ENCODE results near the gene SEPTIN2. TPM values are rescaled to one million over a fixed set of nuclear protein-coding genes. Genes with fewer than 3 reads are reported as not detected.
A peak's percentile ranks its signal among the peaks of the same experiment; 100 is the strongest.
"Not testable (repeated sequence)": the region's sequence is repeated elsewhere in the genome, so short reads cannot be mapped to it uniquely, and the experiment has no call there.

SEPTIN2 gene
- total RNA-seq, 1 donor from 2014 or later: 302 TPM

- H3K27ac Mint-ChIP-seq (ENCODE audit: unreplicated experiment): no peak overlapping the region
Measured at GRCh38 chr2:241376808-241377207, 61.1 kb downstream of the SEPTIN2 start.

GRCh38 chr2:241378816-241379215, 63.1 kb downstream of the SEPTIN2 start:
- Mint-ChIP-seq H3K27me3 (ENCODE audit: unreplicated experiment) (peaks cover 2% of the 10 kb centered on the region), H3K4me1 (ENCODE audit: low read depth, unreplicated experiment) (peaks cover 13% of the 10 kb centered on the region), H3K4me3 (ENCODE audit: unreplicated experiment) (no peak overlapping the region), H3K9me3 (ENCODE audit: unreplicated experiment) (peaks cover 6% of the 10 kb centered on the region), H3K36me3 (ENCODE audit: unreplicated experiment) (peaks cover 12% of the 10 kb centered on the region), H3K27ac (ENCODE audit: unreplicated experiment) (no peak overlapping the region)
- no peak for TF ChIP-seq CTCF (IDR thresholded peaks at IDR 0.05; ENCODE audit: partially characterized antibody, unreplicated experiment)
- DNase-seq: no peak

More at GRCh38 chr2:241376808-241377207, 61.1 kb downstream of the SEPTIN2 start:
- Mint-ChIP-seq H3K4me3 (ENCODE audit: unreplicated experiment) (no peak overlapping the region), H3K36me3 (ENCODE audit: unreplicated experiment) (peaks cover 6% of the 10 kb centered on the region), H3K27me3 (ENCODE audit: unreplicated experiment) (peaks cover 3% of the 10 kb centered on the region), H3K9me3 (ENCODE audit: unreplicated experiment) (peaks cover 9% of the 10 kb centered on the region), H3K4me1 (ENCODE audit: low read depth, unreplicated experiment) (peaks cover 21% of the 10 kb centered on the region)
- TF ChIP-seq CTCF (IDR thresholded peaks at IDR 0.05; ENCODE audit: partially characterized antibody, unreplicated experiment): no peak
- DNase-seq: no peak

- Mint-ChIP-seq H3K9me3 (ENCODE audit: unreplicated experiment) (peaks cover 6% of the 10 kb centered on the region), H3K27ac (ENCODE audit: unreplicated experiment) (no peak overlapping the region), H3K27me3 (ENCODE audit: unreplicated experiment) (peaks cover 2% of the 10 kb centered on the region), H3K4me1 (ENCODE audit: low read depth, unreplicated experiment) (peaks cover 11% of the 10 kb centered on the region), H3K4me3 (ENCODE audit: unreplicated experiment) (no peak overlapping the region), H3K36me3 (ENCODE audit: unreplicated experiment) (peaks cover 12% of the 10 kb centered on the region)
- no peak for DNase-seq
- TF ChIP-seq CTCF (IDR thresholded peaks at IDR 0.05; ENCODE audit: partially characterized antibody, unreplicated experiment): no peak
Measured at GRCh38 chr2:241379481-241380480, 64.1 kb downstream of the SEPTIN2 start.

GRCh38 chr2:241381872-241382271, 66.1 kb downstream of the SEPTIN2 start:
- Mint-ChIP-seq H3K4me1 (ENCODE audit: low read depth, unreplicated experiment) (peaks cover 23% of the 10 kb centered on the region), H3K27me3 (ENCODE audit: unreplicated experiment) (peaks cover 2% of the 10 kb centered on the region), H3K27ac (ENCODE audit: unreplicated experiment) (no peak overlapping the region), H3K4me3 (ENCODE audit: unreplicated experiment) (no peak overlapping the region), H3K9me3 (ENCODE audit: unreplicated experiment) (peaks cover 12% of the 10 kb centered on the region), H3K36me3 (ENCODE audit: unreplicated experiment) (peaks cover 8% of the 10 kb centered on the region)
- DNase-seq: no peak
- TF ChIP-seq CTCF (IDR thresholded peaks at IDR 0.05; ENCODE audit: partially characterized antibody, unreplicated experiment): no peak

GRCh38 chr2:241385450-241385849, 69.7 kb downstream of the SEPTIN2 start:
- H3K27me3 Mint-ChIP-seq (ENCODE audit: unreplicated experiment); H3K36me3 Mint-ChIP-seq (ENCODE audit: unreplicated experiment); DNase-seq: not testable (repeated sequence)
- Mint-ChIP-seq H3K4me3 (ENCODE audit: unreplicated experiment) (peak overlapping the region; percentile 52), H3K27ac (ENCODE audit: unreplicated experiment) (peak overlapping the region; percentile 91), H3K9me3 (ENCODE audit: unreplicated experiment) (peaks cover 14% of the 10 kb centered on the region), H3K4me1 (ENCODE audit: low read depth, unreplicated experiment) (peaks cover 38% of the 10 kb centered on the region)
- peak; percentile 24 for TF ChIP-seq CTCF (IDR thresholded peaks at IDR 0.05; ENCODE audit: partially characterized antibody, unreplicated experiment)
